Cardiac muscle cell (in vitro differentiated cells and primary cell): ENCODE data around the gene PPP6R1. TPM values are rescaled to one million over a fixed set of nuclear protein-coding genes. Genes with fewer than 3 reads are reported as not detected.

Experiments
- DNase-seq, 2 donors: peaks; one replicate each; pipeline versions ENCODE4 v3.0.0 to v3.0.0-alpha.2; 2010 to 2017; ENCODE audit warnings: low read depth in 1 of 2, low spot score in 1 of 2
- H3K27ac ChIP-seq: fragments of 200-600 bp; sonication (generic); 2 replicates; pipeline ENCODE4 v1.5.1; 2016
- H3K27me3 ChIP-seq: fragments of 200-600 bp; sonication (generic); 2 replicates; pipeline ENCODE4 v1.6.0; 2016; ENCODE audit warnings: control low read depth
- H3K36me3 ChIP-seq: fragments of 200-600 bp; sonication (generic); 2 replicates; pipeline ENCODE4 v1.5.1; 2016; ENCODE audit warnings: control low read depth
- H3K4me1 ChIP-seq: fragments of 200-600 bp; sonication (generic); 2 replicates; pipeline ENCODE4 v1.8.1; 2017; ENCODE audit warnings: low read depth, mild to moderate bottlenecking, mixed run types
- H3K4me3 ChIP-seq: fragments of 200-600 bp; sonication (generic); 2 replicates; pipeline ENCODE4 v1.5.1; 2016; ENCODE audit warnings: mild to moderate bottlenecking
- H3K9me3 ChIP-seq: fragments of 200-600 bp; sonication (generic); 2 replicates; pipeline ENCODE4 v1.5.1; 2017; ENCODE audit warnings: low read depth, mild to moderate bottlenecking, control low read depth
- polyA plus RNA-seq: library from polyadenylated mRNA; unstranded; fragments of >200 nt; fragmentation: Nextera tagmentation; extraction: Ambion mirVana; gene quantifications from 2 replicates; pipeline ENCODE4 v1.2.1, GENCODE V29; 2016
- total RNA-seq: library from RNA; depleted of rRNA; stranded (reverse); fragments of >200 nt; gene quantifications from 2 replicates; pipeline ENCODE4 v1.2.3, GENCODE V29; 2016
- TF ChIP-seq, protein P1 (sequence below): IDR thresholded peaks from 2 replicates; pipeline ENCODE4 v1.5.1; 2012; ENCODE audit warnings: low read depth, mild to moderate bottlenecking, low read length

Gene PPP6R1
- total and polyA plus RNA-seq, 2 experiments from 2014 or later, result 91.7 to 98.7 TPM

GRCh38 chr19:55241935-55242464 is 16.8 kb downstream of the PPP6R1 start:
- Histone ChIP-seq H3K4me3 (no peak overlapping the region), H3K9me3 (no peaks in the 10 kb centered on the region), H3K36me3 (peaks cover 73% of the 10 kb centered on the region), H3K27me3 (no peaks in the 10 kb centered on the region), H3K27ac (no peak overlapping the region), H3K4me1 (no peaks in the 10 kb centered on the region)
- no peak for DNase-seq
- TF ChIP-seq, protein P1, sequence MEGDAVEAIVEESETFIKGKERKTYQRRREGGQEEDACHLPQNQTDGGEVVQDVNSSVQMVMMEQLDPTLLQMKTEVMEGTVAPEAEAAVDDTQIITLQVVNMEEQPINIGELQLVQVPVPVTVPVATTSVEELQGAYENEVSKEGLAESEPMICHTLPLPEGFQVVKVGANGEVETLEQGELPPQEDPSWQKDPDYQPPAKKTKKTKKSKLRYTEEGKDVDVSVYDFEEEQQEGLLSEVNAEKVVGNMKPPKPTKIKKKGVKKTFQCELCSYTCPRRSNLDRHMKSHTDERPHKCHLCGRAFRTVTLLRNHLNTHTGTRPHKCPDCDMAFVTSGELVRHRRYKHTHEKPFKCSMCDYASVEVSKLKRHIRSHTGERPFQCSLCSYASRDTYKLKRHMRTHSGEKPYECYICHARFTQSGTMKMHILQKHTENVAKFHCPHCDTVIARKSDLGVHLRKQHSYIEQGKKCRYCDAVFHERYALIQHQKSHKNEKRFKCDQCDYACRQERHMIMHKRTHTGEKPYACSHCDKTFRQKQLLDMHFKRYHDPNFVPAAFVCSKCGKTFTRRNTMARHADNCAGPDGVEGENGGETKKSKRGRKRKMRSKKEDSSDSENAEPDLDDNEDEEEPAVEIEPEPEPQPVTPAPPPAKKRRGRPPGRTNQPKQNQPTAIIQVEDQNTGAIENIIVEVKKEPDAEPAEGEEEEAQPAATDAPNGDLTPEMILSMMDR, result no peak

DNA sequence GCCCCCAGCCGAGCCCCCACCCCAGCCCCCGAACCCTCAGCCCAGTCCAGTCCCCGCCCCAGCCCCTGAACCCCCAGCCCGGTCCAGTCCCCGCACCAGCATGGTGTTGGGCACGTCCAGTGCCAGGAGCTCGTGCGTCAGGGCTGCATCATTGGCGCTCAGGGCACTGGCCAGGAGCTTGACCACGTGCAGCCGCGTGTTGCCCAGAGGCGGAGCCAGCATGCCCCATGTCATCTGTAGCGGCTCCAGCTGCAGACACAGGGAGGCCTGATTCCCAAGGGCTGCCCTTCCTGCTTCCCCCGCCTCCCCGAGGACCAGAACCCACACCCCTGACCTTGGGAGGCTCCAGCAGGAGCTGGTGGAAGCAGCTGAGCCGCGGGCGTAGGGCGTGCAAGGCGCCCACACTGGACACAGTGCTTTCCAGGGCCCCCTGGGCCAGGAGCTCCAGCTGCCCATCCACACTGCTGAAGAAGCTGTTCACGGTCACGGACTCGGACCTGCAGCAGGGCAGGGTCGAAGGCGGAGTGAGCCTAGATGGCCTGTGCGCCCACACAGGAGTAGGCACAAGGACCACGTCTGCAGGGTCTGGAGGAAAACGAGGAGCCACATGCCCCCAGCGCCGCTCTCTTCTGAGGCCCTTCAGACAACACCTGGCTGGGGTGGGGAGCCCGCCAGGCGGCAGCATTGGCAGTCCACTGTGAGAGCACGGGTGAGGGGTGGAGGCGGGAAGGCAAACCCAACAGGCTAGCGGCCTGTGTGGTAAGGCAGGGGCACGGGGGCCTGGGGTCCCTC is 17.5 kb downstream of the PPP6R1 start:
- no peaks in the 10 kb centered on the region for H3K27me3 ChIP-seq
- H3K27ac ChIP-seq, result no peak overlapping the region
- H3K4me3 ChIP-seq, result no peak overlapping the region
- H3K9me3 ChIP-seq, result no peaks in the 10 kb centered on the region
- peaks cover 72% of the 10 kb centered on the region for H3K36me3 ChIP-seq
- TF ChIP-seq, protein P1, result no peak
- H3K4me1 ChIP-seq, result no peaks in the 10 kb centered on the region
- DNase-seq, result no peak

GRCh38 chr19:55240713-55241020 is 18.1 kb downstream of the PPP6R1 start:
- TF ChIP-seq, protein P1, result no peak
- Histone ChIP-seq H3K27me3 (no peaks in the 10 kb centered on the region), H3K4me1 (no peaks in the 10 kb centered on the region), H3K9me3 (no peaks in the 10 kb centered on the region), H3K36me3 (peaks cover 68% of the 10 kb centered on the region), H3K27ac (no peak overlapping the region), H3K4me3 (no peak overlapping the region)
- no peak for DNase-seq

- H3K4me1 ChIP-seq, result no peaks in the 10 kb centered on the region
- TF ChIP-seq, protein P1, result no peak
- H3K9me3 ChIP-seq, result no peaks in the 10 kb centered on the region
- H3K4me3 ChIP-seq, result no peak overlapping the region
- H3K27ac ChIP-seq, result no peak overlapping the region
- DNase-seq, result no peak
- peaks cover 57% of the 10 kb centered on the region for H3K36me3 ChIP-seq
- no peaks in the 10 kb centered on the region for H3K27me3 ChIP-seq
These were observed 19.8 kb downstream of the PPP6R1 start for GRCh38 chr19:55239004-55239403.

DNA sequence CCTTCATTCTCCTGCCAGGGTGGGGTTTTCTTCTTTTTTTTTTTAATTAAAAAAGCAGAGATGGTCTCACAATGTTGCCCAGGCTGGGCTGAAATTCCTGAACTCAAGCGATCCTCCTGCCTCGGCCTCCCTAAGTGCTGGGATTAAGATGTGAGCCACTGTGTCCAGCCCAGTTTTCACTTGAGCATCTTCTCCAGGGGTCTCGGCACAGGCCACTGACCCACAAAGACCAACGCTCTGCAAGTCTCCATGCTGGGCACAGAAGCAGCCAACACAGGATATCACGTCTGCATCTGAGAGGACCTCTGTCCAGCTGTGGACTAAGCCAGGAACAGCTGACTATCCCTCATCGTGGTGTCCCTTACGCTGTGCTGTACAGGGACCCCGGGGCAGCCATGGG is 20.8 kb downstream of the PPP6R1 start:
- TF ChIP-seq, protein P1, result no peak
- H3K4me3 ChIP-seq, result no peak overlapping the region
- no peaks in the 10 kb centered on the region for H3K9me3 ChIP-seq
- no peaks in the 10 kb centered on the region for H3K4me1 ChIP-seq
- H3K36me3 ChIP-seq, result peaks cover 50% of the 10 kb centered on the region
- H3K27me3 ChIP-seq, result no peaks in the 10 kb centered on the region
- H3K27ac ChIP-seq, result no peak overlapping the region
- DNase-seq, result no peak
